ENCODE measurements around the gene NDUFA7. TPM values are rescaled to one million over a fixed set of nuclear protein-coding genes. Genes with fewer than 3 reads are reported as not detected.

NDUFA7 gene
- total and polyA plus RNA-seq, 2 donors (not counting 1 experiment from before 2014, with no cell fraction given), result 28.6 to 71.7 TPM

DNA sequence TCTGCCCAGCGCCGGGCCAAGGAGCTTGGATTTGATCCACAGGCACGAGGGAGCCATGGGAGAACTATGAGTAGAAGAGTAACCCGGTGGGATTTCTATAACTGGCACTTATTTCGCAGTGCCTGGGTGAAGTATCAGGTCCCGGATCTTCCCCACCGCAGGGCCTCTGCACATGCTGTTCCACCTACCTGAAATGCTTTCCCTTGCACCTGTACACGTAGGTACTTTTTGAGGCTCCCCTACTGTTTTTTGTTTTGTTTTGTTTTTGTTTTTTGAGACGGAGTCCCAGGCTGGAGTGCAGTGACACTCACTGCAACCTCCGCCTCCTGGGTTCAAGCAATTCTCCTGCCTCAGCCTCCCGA is 22.3 kb upstream of the NDUFA7 start:
- POLR2A ChIA-PET, result interaction anchor here (1.2 kb wide), 1 partner anchor 185 kb away, joined by 4 read pairs; no protein-coding TSS in a partner anchor

More for the DNA sequence above, 22.3 kb upstream of the NDUFA7 start:
- DNase-seq (no peak), ATAC-seq (ENCODE audit: low read depth) (no peak)
- Mint-ChIP-seq H3K27me3 (peaks cover 16% of the 10 kb centered on the region), H3K4me3 (peak overlapping the region; percentile 79), H3K4me1 (peaks cover 13% of the 10 kb centered on the region), H3K9me3 (ENCODE audit: insufficient read depth) (no peaks in the 10 kb centered on the region), H3K27ac (no peak overlapping the region)
- Histone ChIP-seq H2AFZ (ENCODE audit: insufficient read depth, low read depth, low read length, poor library complexity, severe bottlenecking) (peak overlapping the region; percentile 57), H3K27me3 (replicated peaks in 1 of 4; ENCODE audit: control extremely low read depth in 1 of 4, control insufficient read depth in 3 of 4, insufficient read depth in 4 of 4, low read length in 3 of 4) (peaks cover 0 to 34% (median 9%) of the 10 kb centered on the region in 4 experiments), H3K4me2 (replicated peaks; ENCODE audit: low read depth, low read length, poor library complexity, severe bottlenecking) (peak overlapping the region; percentile 78), H4K20me1 (ENCODE audit: control insufficient read depth, insufficient read depth, low read length, poor library complexity, severe bottlenecking) (no peaks in the 10 kb centered on the region), H3K79me2 (ENCODE audit: control insufficient read depth, insufficient read depth, low read length) (no peaks in the 10 kb centered on the region), H3K27ac (ENCODE audit: low read length in 2 of 2) (no peak overlapping the region), H3K9me3 (ENCODE audit: control extremely low read depth in 1 of 3, control insufficient read depth in 2 of 3, insufficient read depth in 1 of 3, low read length in 2 of 3) (peaks cover 0 to 12% (median 0%) of the 10 kb centered on the region in 3 donors), H3K4me3 (ENCODE audit: control extremely low read depth in 1 of 5, extremely low read depth in 1 of 5, insufficient read depth in 1 of 5, low read depth in 2 of 5, low read length in 4 of 5) (peak overlapping the region in 4 of 5 experiments; percentile 23 to 55 (median 46)), H3K36me3 (replicated peaks in 1 of 2; ENCODE audit: control extremely low read depth in 1 of 2, control insufficient read depth in 1 of 2, extremely low read depth in 1 of 2, insufficient read depth in 2 of 2, low read length in 1 of 2) (no peaks in the 10 kb centered on the region), H3K4me1 (ENCODE audit: control insufficient read depth in 2 of 2, insufficient read depth in 2 of 2, low read length in 2 of 2) (peaks cover 9 to 14% of the 10 kb centered on the region in 2 donors), H3K9ac (ENCODE audit: low read length) (peak overlapping the region; percentile 52)
- 37% methylated on average over 7 of the region's 11 CpGs for WGBS (ENCODE audit: insufficient coverage)
- intact Hi-C loops (cut with micrococcal nuclease), result no loop called here
- CTCF ChIA-PET, result interaction anchor here (1.4 to 1.7 kb wide), 2 partner anchors 10 to 162 kb away, joined by 3 to 8 read pairs; no protein-coding TSS in a partner anchor
- TF ChIP-seq EZH2 (IDR thresholded peaks at IDR 0.05; ENCODE audit: borderline replicate concordance, insufficient read depth, low read depth, low read length, poor library complexity, severe bottlenecking), result no peak
- TF ChIP-seq, protein P1, sequence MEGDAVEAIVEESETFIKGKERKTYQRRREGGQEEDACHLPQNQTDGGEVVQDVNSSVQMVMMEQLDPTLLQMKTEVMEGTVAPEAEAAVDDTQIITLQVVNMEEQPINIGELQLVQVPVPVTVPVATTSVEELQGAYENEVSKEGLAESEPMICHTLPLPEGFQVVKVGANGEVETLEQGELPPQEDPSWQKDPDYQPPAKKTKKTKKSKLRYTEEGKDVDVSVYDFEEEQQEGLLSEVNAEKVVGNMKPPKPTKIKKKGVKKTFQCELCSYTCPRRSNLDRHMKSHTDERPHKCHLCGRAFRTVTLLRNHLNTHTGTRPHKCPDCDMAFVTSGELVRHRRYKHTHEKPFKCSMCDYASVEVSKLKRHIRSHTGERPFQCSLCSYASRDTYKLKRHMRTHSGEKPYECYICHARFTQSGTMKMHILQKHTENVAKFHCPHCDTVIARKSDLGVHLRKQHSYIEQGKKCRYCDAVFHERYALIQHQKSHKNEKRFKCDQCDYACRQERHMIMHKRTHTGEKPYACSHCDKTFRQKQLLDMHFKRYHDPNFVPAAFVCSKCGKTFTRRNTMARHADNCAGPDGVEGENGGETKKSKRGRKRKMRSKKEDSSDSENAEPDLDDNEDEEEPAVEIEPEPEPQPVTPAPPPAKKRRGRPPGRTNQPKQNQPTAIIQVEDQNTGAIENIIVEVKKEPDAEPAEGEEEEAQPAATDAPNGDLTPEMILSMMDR (IDR thresholded peaks at IDR 0.05), result no peak
